Loucy (cell line): Measurements from ENCODE around the gene MADD.

ENCODE experiments used
- CTCF ChIP-seq: fragments of 200-600 bp; sonication (generic); conservative IDR thresholded peaks from 2 replicates; pipeline ENCODE4 v1.5.1; 2014; ENCODE audit warnings: mild to moderate bottlenecking, antibody characterized with exemption, low read length
- EZH2phosphoT487 ChIP-seq: fragments of 200-600 bp; IDR thresholded peaks from 2 replicates; pipeline ENCODE4 v1.6.1; 2018; ENCODE audit warnings: antibody characterized with exemption, mild to moderate bottlenecking, moderate library complexity, borderline replicate concordance

GRCh38 chr11:47325271-47326041 is 55.5 kb downstream of the MADD start:
- no peak for TF ChIP-seq CTCF
- TF ChIP-seq EZH2phosphoT487 = no peak
